Measurements from ENCODE around the gene EFCAB11. TPM values are rescaled to one million over a fixed set of nuclear protein-coding genes. Genes with fewer than 3 reads are reported as not detected.

EFCAB11 gene
- total and polyA plus RNA-seq, 9 of the 15 experiments (the other 6 are each of a cell fraction or from before 2014, with no cell fraction given) = 13.4 to 37.9 (median 17.4) TPM

GRCh38 chr14:89855961-89856656 is 98.4 kb downstream of the EFCAB11 start (continued):
- TF ChIP-seq ZNF830 (CRISPR knock-in tag; IDR thresholded peaks at IDR 0.05) (no peak), NFE2 (IDR thresholded peaks at IDR 0.05; ENCODE audit: low read depth) (peak; percentile 35; the same call in 1 of the 2 replicates), ZKSCAN8 (CRISPR knock-in tag; IDR thresholded peaks at IDR 0.05) (no peak), XRCC3 (IDR thresholded peaks at IDR 0.05) (no peak), SRSF1 (IDR thresholded peaks at IDR 0.05; ENCODE audit: low read depth, low read length) (no peak), RBM34 (IDR thresholded peaks at IDR 0.05; ENCODE audit: borderline replicate concordance, insufficient read depth, low read length) (no peak), ELF2 (CRISPR knock-in tag; IDR thresholded peaks at IDR 0.05) (no peak)

GRCh38 chr14:89853936-89854693 is 100.4 kb downstream of the EFCAB11 start:
- CTCF ChIA-PET (ENCODE audit: low intra/inter-chr PET ratio) = no interaction called here
- TF ChIP-seq ARID3A (IDR thresholded peaks at IDR 0.05; ENCODE audit: borderline replicate concordance, low read depth, low read length) (no peak), HDGF (IDR thresholded peaks at IDR 0.05) (no peak), SMAD3 (CRISPR knock-in tag; conservative IDR thresholded peaks at IDR 0.05) (no peak), ZNF695 (CRISPR knock-in tag; IDR thresholded peaks at IDR 0.05) (no peak), SMARCB1 (IDR thresholded peaks at IDR 0.05; ENCODE audit: insufficient read length, low read depth) (no peak), SMAD4 (CRISPR knock-in tag; conservative IDR thresholded peaks at IDR 0.05) (no peak), ZKSCAN1 (IDR thresholded peaks at IDR 0.05; ENCODE audit: low read depth, low read length) (no peak), ZNF507 (tag; conservative IDR thresholded peaks at IDR 0.05) (no peak), STAT5B (CRISPR knock-in tag; IDR thresholded peaks at IDR 0.05) (no peak), HES1 (IDR thresholded peaks at IDR 0.05; ENCODE audit: low read depth) (no peak)
- TF ChIP-seq, protein P1, sequence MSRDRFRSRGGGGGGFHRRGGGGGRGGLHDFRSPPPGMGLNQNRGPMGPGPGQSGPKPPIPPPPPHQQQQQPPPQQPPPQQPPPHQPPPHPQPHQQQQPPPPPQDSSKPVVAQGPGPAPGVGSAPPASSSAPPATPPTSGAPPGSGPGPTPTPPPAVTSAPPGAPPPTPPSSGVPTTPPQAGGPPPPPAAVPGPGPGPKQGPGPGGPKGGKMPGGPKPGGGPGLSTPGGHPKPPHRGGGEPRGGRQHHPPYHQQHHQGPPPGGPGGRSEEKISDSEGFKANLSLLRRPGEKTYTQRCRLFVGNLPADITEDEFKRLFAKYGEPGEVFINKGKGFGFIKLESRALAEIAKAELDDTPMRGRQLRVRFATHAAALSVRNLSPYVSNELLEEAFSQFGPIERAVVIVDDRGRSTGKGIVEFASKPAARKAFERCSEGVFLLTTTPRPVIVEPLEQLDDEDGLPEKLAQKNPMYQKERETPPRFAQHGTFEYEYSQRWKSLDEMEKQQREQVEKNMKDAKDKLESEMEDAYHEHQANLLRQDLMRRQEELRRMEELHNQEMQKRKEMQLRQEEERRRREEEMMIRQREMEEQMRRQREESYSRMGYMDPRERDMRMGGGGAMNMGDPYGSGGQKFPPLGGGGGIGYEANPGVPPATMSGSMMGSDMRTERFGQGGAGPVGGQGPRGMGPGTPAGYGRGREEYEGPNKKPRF (IDR thresholded peaks at IDR 0.05; ENCODE audit: low read depth, low read length) = no peak

More at GRCh38 chr14:89853936-89854693, 100.4 kb downstream of the EFCAB11 start:
- Histone ChIP-seq H3K9me1 (ENCODE audit: control insufficient read depth, insufficient read depth, low read length) (no peaks in the 10 kb centered on the region), H3K9me3 (replicated peaks; ENCODE audit: control insufficient read depth, insufficient read depth, low read depth, low read length) (no peaks in the 10 kb centered on the region), H3K79me2 (ENCODE audit: control insufficient read depth, insufficient read depth, low read length) (no peaks in the 10 kb centered on the region), H3K27ac (ENCODE audit: extremely low read depth, low read depth, low read length) (no peak overlapping the region), H3K4me1 (replicated peaks in 1 of 2; ENCODE audit: control insufficient read depth in 2 of 2, insufficient read depth in 2 of 2, low read length in 2 of 2) (no peaks in the 10 kb centered on the region), H2AFZ (ENCODE audit: low read depth, low read length) (no peak overlapping the region), H3K27me3 (ENCODE audit: control insufficient read depth in 2 of 2, insufficient read depth in 2 of 2, low read length in 2 of 2) (no peaks in the 10 kb centered on the region), H3K9ac (ENCODE audit: insufficient read depth in 1 of 2, low read depth in 2 of 2, low read length in 2 of 2) (no peak overlapping the region), H3K36me3 (ENCODE audit: control insufficient read depth, insufficient read depth, low read length) (no peaks in the 10 kb centered on the region), H3K4me3 (no peak overlapping the region), H4K20me1 (replicated peaks; ENCODE audit: control insufficient read depth, insufficient read depth, low read length) (no peaks in the 10 kb centered on the region), H3K4me2 (ENCODE audit: insufficient read depth, low read length) (no peak overlapping the region)
- POLR2A ChIA-PET = no interaction called here
- intact Hi-C loops (cut with micrococcal nuclease) (no loop called here), in situ Hi-C loops (cut with MboI) (no loop called here)
- 17% methylated on average over 8 of the region's 8 CpGs for WGBS (ENCODE audit: insufficient coverage, low coverage, missing lambda C conversion rate)
- DNase-seq (ENCODE audit: extremely low read depth in 1 of 4, low spot score in 3 of 4) (no peak), ATAC-seq (no peak), FAIRE-seq (no peak)
- BruUV-seq (replicated peaks) = no TSS peak
